HCT116 (cell line): ENCODE data around the gene C19orf44. TPM values are rescaled to one million over a fixed set of nuclear protein-coding genes. Genes with fewer than 3 reads are reported as not detected.

ENCODE experiments used
- ATAC-seq: fragments of 200-7000 bp; cut with Tn5 transposase; 2 replicates; pipeline ENCODE4 v1.9.1; 2020; ENCODE audit warnings: mild to moderate bottlenecking, moderate library complexity
- BruUV-seq: library from RNA; stranded (reverse); fragments of 400-500 nt; replicated peaks from 2 replicates; lab custom pipeline; 2021; lab: Mats Ljungman, UMichigan
- CTCF ChIA-PET: fragments of 300-600 bp; sonication (Branson Sonifier 250); formaldehyde crosslinking; loops from one replicate; lab custom pipeline; 2021; ENCODE audit warnings: antibody characterized with exemption; lab: Charles Lee
- POLR2A ChIA-PET: fragments of 300-600, 350-600 bp; sonication (Branson Sonifier 250); formaldehyde crosslinking; loops from one replicate; lab custom pipeline; 2021; ENCODE audit warnings: antibody characterized with exemption; lab: Charles Lee
- RAD21 ChIA-PET, 2 experiments: fragments of 300-600 bp; sonication (Branson Sonifier 250); formaldehyde crosslinking; loops; one replicate each; lab custom pipeline; 2023; ENCODE audit warnings: low total read pairs in 2 of 2; ENCODE audit not compliant: uncharacterized antibody in 2 of 2, unreplicated experiment in 2 of 2, low non-redundant PET in 1 of 2; lab: Charles Lee
- DNase-seq: peaks from one replicate; pipeline ENCODE4 v3.0.0-alpha.2; 2010; ENCODE audit warnings: low read depth, low spot score
- H2AFZ ChIP-seq: fragments of 200-600 bp; shearing (Covaris generic), sonication (generic); 2 replicates; pipeline ENCODE4 v1.6.1; 2017; ENCODE audit warnings: low read depth, mixed run types, mixed read lengths, antibody characterized with exemption, low read length; ENCODE audit not compliant: poor library complexity, severe bottlenecking
- H3K27ac ChIP-seq: 2 replicates; pipeline ENCODE4 v1.5.1; 2012; ENCODE audit warnings: low read depth, low read length
- H3K27me3 ChIP-seq: fragments of 200-600 bp; sonication (generic); 2 replicates; pipeline ENCODE4 v1.6.1; 2016; ENCODE audit warnings: mixed run types, low read length, mixed read lengths; ENCODE audit not compliant: insufficient read depth
- H3K36me3 ChIP-seq, 2 experiments: fragments of 200-500 bp in 1 of 2; fragments of 200-600 bp in 1 of 2; sonication (Bioruptor generic) in 1 of 2; sonication (generic) in 1 of 2; 2 replicates each; pipeline versions ENCODE4 v1.5.1 to v1.6.1; 2014 to 2016; ENCODE audit warnings: low read length in 2 of 2, inconsistent platforms in 1 of 2, mixed read lengths in 1 of 2, mixed run types in 1 of 2; ENCODE audit not compliant: insufficient read depth in 2 of 2, control insufficient read depth in 1 of 2
- H3K4me1 ChIP-seq, 2 experiments: fragments of 200-600 bp in 1 of 2; sonication (generic) in 1 of 2; 2 replicates each; pipeline versions ENCODE4 v1.5.1 to v1.6.1; 2012 to 2017; ENCODE audit warnings: low read length in 2 of 2, inconsistent platforms in 1 of 2, mild to moderate bottlenecking in 1 of 2, mixed read lengths in 1 of 2, mixed run types in 1 of 2, moderate library complexity in 1 of 2; ENCODE audit not compliant: insufficient read depth in 2 of 2, control insufficient read depth in 1 of 2
- H3K4me2 ChIP-seq: fragments of 200-600 bp; sonication (generic); 2 replicates; pipeline ENCODE4 v1.6.1; 2017; ENCODE audit warnings: mixed run types, low read length, mixed read lengths
- H3K4me3 ChIP-seq, 2 experiments: fragments of 200-600 bp in 1 of 2; sonication (generic) in 1 of 2; replicated peaks in 1 of 2; 2 replicates each; pipeline ENCODE4 v1.5.1; 2011 to 2016; ENCODE audit warnings: low read length in 2 of 2, control low read depth in 1 of 2, low read depth in 1 of 2, mild to moderate bottlenecking in 1 of 2, mixed read lengths in 1 of 2, mixed run types in 1 of 2
- H3K79me2 ChIP-seq: fragments of 200-600 bp; sonication (generic); 2 replicates; pipeline ENCODE4 v1.6.1; 2017; ENCODE audit warnings: mild to moderate bottlenecking, mixed run types, low read length, moderate library complexity, mixed read lengths; ENCODE audit not compliant: insufficient read depth
- H3K9ac ChIP-seq: fragments of 200-600 bp; sonication (generic); 2 replicates; pipeline ENCODE4 v1.6.1; 2016; ENCODE audit warnings: low read length, mixed read lengths
- H3K9me2 ChIP-seq: fragments of 200-600 bp; sonication (generic), shearing (Covaris generic); 2 replicates; pipeline ENCODE4 v1.6.1; 2017; ENCODE audit warnings: mixed run types, mild to moderate bottlenecking, moderate library complexity; ENCODE audit not compliant: insufficient read depth
- H3K9me3 ChIP-seq, 2 experiments: fragments of 200-500 bp in 1 of 2; fragments of 200-600 bp in 1 of 2; sonication (Bioruptor generic) in 1 of 2; sonication (generic) in 1 of 2; 2 replicates each; pipeline ENCODE4 v1.6.1; 2014 to 2017; ENCODE audit warnings: low read length in 2 of 2, mixed read lengths in 2 of 2, inconsistent platforms in 1 of 2, low read depth in 1 of 2, mild to moderate bottlenecking in 1 of 2, mixed run types in 1 of 2, moderate library complexity in 1 of 2; ENCODE audit not compliant: control insufficient read depth in 1 of 2, insufficient read depth in 1 of 2
- H4K20me1 ChIP-seq: fragments of 200-600 bp; sonication (generic), shearing (Covaris generic); 2 replicates; pipeline ENCODE4 v1.6.1; 2017; ENCODE audit warnings: mixed run types, mild to moderate bottlenecking, moderate library complexity; ENCODE audit not compliant: insufficient read depth
- CBX3 ChIP-seq: IDR thresholded peaks from 2 replicates; pipeline ENCODE4 v1.6.1; 2012; ENCODE audit warnings: low read depth
- CEBPB ChIP-seq: IDR thresholded peaks from 2 replicates; pipeline ENCODE4 v1.6.1; 2012; ENCODE audit warnings: low read depth
- ELF1 ChIP-seq: IDR thresholded peaks from 2 replicates; pipeline ENCODE4 v1.6.1; 2012; ENCODE audit warnings: low read depth, borderline replicate concordance
- EZH2 ChIP-seq: fragments of 200-600 bp; sonication (generic); IDR thresholded peaks from 2 replicates; pipeline ENCODE4 v1.6.1; 2017; ENCODE audit warnings: antibody characterized with exemption, mixed run types
- EZH2phosphoT487 ChIP-seq: fragments of 200-600 bp; IDR thresholded peaks from 2 replicates; pipeline ENCODE4 v1.6.1; 2018; ENCODE audit warnings: antibody characterized with exemption, borderline replicate concordance
- SIN3A ChIP-seq: IDR thresholded peaks from 2 replicates; pipeline ENCODE4 v1.6.1; 2012; ENCODE audit warnings: low read depth
- SP1 ChIP-seq: IDR thresholded peaks from 2 replicates; pipeline ENCODE4 v1.6.1; 2012; ENCODE audit warnings: low read depth
- TCF7L2 ChIP-seq: IDR thresholded peaks from 2 replicates; pipeline ENCODE4 v1.7.0; 2011; ENCODE audit warnings: borderline replicate concordance, inconsistent platforms; ENCODE audit not compliant: insufficient read depth, insufficient read length; ENCODE audit errors: extremely low read depth
- YY1 ChIP-seq: IDR thresholded peaks from 2 replicates; pipeline ENCODE4 v1.6.1; 2011; ENCODE audit warnings: low read length, low read depth, moderate library complexity, mild to moderate bottlenecking; ENCODE audit not compliant: insufficient replicate concordance; ENCODE audit errors: extremely low read depth
- intact Hi-C: fragments of 100-400 bp; cut with micrococcal nuclease; formaldehyde crosslinking; loops from 2 replicates; pipeline ENCODE4 v1.10.0; 2022
- total RNA-seq: library from RNA; stranded (reverse); gene quantifications from one replicate; pipeline ENCODE4 v1.2.1, GENCODE V29; 2021; ENCODE audit not compliant: unreplicated experiment
- TF ChIP-seq, protein P1 (sequence below), 3 experiments: fragments of 200-600 bp in 1 of 3; sonication (generic) in 1 of 3; IDR thresholded peaks in 2 of 3; conservative IDR thresholded peaks in 1 of 3; 2 replicates each; pipeline ENCODE4 v1.5.1; 2012 to 2017; ENCODE audit warnings: low read depth in 2 of 3, low read length in 2 of 3, antibody characterized with exemption in 1 of 3, borderline replicate concordance in 1 of 3, control low read depth in 1 of 3, mild to moderate bottlenecking in 1 of 3, mixed read lengths in 1 of 3, mixed run types in 1 of 3, moderate library complexity in 1 of 3; ENCODE audit not compliant: insufficient read depth in 1 of 3

Gene C19orf44
- total RNA-seq, 1 experiment from 2014 or later = 6.8 TPM

DNA sequence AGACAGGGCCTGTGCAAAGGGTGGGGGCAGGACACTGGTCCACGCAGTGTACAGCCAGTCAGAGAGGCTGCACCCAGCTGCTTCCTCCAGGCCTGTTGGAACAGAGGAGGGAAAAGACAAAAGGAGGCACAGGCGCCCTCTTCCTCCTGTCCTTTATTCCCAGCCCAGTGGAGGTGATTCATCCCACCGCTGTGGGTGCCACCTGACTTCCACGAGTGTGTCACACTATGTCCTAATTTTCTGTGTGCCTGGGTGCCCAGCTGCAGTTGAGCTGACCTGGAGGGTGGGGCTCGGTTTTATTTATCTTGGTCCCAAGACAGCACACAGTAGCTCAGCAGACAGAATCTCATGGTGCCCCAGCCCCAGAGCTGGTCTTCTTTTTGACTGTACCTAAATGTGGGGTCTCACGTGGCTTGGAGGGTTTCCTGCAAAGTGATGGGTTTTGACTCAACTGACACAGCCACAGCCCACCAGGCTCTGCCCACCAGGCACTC, 33.4 kb upstream of the C19orf44 start:
- ChIA-PET RAD21 (no interaction called here), POLR2A (no interaction called here), CTCF (no interaction called here)
- Histone ChIP-seq H3K4me3 (no peak overlapping the region), H4K20me1 (0 out of 2 replicates have a peak, but pooled peaks cover 5% of the 10 kb centered on the region), H3K9me3 (no peaks in the 10 kb centered on the region), H3K9me2 (no peaks in the 10 kb centered on the region), H3K4me1 (peaks cover 14 to 25% of the 10 kb centered on the region in 2 experiments), H3K4me2 (peak overlapping the region; percentile 10; the same call in 1 of the 2 replicates), H3K9ac (no peak overlapping the region), H3K79me2 (peaks cover 91% of the 10 kb centered on the region), H2AFZ (no peak overlapping the region), H3K27ac (no peak overlapping the region), H3K36me3 (no peaks in the 10 kb centered on the region), H3K27me3 (no peaks in the 10 kb centered on the region)
- intact Hi-C loops = no loop called here
- DNase-seq (no peak), ATAC-seq (peak; percentile 67)
- TF ChIP-seq YY1 (no peak), SP1 (no peak), CBX3 (no peak)
- TF ChIP-seq, protein P1, sequence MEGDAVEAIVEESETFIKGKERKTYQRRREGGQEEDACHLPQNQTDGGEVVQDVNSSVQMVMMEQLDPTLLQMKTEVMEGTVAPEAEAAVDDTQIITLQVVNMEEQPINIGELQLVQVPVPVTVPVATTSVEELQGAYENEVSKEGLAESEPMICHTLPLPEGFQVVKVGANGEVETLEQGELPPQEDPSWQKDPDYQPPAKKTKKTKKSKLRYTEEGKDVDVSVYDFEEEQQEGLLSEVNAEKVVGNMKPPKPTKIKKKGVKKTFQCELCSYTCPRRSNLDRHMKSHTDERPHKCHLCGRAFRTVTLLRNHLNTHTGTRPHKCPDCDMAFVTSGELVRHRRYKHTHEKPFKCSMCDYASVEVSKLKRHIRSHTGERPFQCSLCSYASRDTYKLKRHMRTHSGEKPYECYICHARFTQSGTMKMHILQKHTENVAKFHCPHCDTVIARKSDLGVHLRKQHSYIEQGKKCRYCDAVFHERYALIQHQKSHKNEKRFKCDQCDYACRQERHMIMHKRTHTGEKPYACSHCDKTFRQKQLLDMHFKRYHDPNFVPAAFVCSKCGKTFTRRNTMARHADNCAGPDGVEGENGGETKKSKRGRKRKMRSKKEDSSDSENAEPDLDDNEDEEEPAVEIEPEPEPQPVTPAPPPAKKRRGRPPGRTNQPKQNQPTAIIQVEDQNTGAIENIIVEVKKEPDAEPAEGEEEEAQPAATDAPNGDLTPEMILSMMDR (IDR thresholded peaks at IDR 0.05 in 2 of 3, conservative IDR thresholded peaks at IDR 0.05 in 1 of 3; ENCODE audit: borderline replicate concordance in 1 of 3, insufficient read depth in 1 of 3, low read depth in 2 of 3, low read length in 2 of 3) = no peak
- BruUV-seq = no TSS peak

DNA sequence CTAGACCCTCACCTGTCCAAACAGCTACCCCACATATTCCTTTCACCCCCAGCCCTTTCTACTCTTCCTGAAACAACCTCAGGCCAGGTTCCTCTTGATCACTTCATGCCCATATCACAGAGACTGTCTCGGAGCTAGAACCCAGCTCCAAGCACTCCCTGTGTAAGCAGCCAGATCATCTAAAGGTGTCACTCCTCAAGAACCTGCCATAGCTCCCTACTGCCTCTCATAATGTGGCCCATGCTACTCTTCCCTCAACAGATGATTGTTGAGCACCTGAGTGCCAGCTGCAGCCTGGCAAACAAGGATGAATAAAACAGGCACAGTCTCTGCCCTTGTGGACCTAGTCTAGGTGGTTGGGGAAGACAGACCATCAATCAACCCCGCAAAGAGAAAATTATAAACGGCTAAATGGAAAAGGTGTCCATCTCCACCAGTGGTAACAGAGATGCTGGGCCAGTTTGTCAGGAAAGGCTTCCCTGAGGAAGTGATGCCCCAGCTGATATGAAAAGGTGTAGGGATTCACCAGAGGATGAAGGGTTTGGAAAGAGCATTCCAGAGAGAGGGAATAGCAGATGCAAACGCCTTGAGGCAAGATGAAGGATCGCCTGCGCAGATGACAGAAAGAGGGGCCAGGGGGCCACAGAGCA, 32.7 kb upstream of the C19orf44 start:
- CTCF ChIA-PET = interaction anchor here (1.3 kb wide), 1 partner anchor 21 kb away, joined by 5 read pairs; no protein-coding TSS in a partner anchor
- H3K4me3 ChIP-seq = no peak overlapping the region
- no peaks in the 10 kb centered on the region for H3K9me3 ChIP-seq
- H4K20me1 ChIP-seq = 0 out of 2 replicates have a peak, but pooled peaks cover 5% of the 10 kb centered on the region
- H3K9me2 ChIP-seq = no peaks in the 10 kb centered on the region
- TF ChIP-seq, protein P1 (IDR thresholded peaks at IDR 0.05 in 2 of 3, conservative IDR thresholded peaks at IDR 0.05 in 1 of 3; ENCODE audit: borderline replicate concordance in 1 of 3, insufficient read depth in 1 of 3, low read depth in 2 of 3, low read length in 2 of 3) = no peak
- TF ChIP-seq ELF1 (no peak), SIN3A (no peak), TCF7L2 (no peak), EZH2phosphoT487 (no peak), CEBPB (no peak), CBX3 (no peak), EZH2 (no peak)
- no peak overlapping the region for H3K27ac ChIP-seq
- no peaks in the 10 kb centered on the region for H3K36me3 ChIP-seq
- DNase-seq (no peak), ATAC-seq (no peak)
- H3K9ac ChIP-seq = no peak overlapping the region
- POLR2A ChIA-PET = no interaction called here
- peaks cover 91% of the 10 kb centered on the region for H3K79me2 ChIP-seq
- RAD21 ChIA-PET = no interaction called here
- no peak overlapping the region for H2AFZ ChIP-seq
- peaks cover 11 to 18% of the 10 kb centered on the region in 2 experiments for H3K4me1 ChIP-seq
- H3K4me2 ChIP-seq = peak overlapping the region; percentile 10; the same call in 1 of the 2 replicates
- intact Hi-C loops = no loop called here
- no TSS peak for BruUV-seq
- no peaks in the 10 kb centered on the region for H3K27me3 ChIP-seq
